HG03039 (cell line): ENCODE measurements around the gene CNBD2.
"Not testable (repeated sequence)": the region's sequence is repeated elsewhere in the genome, so short reads cannot be mapped to it uniquely, and the experiment has no call there.

ENCODE experiments used
- ATAC-seq: cut with Tn5 transposase; IDR thresholded peaks from one replicate; pipeline ENCODE4 v1.9.1; 2021; ENCODE audit warnings: mild to moderate bottlenecking, moderate library complexity; ENCODE audit not compliant: unreplicated experiment

Gene CNBD2

GRCh38 chr20:35967979-35968640 is at the start of gene CNBD2:
TSS of gene CNBD2 (plus strand) at chr20:35968590. CDS start at chr20:35968763, 173 bp downstream.
- ATAC-seq = no peak

GRCh38 chr20:35920523-35920922 is 47.9 kb upstream of the CNBD2 start:
- ATAC-seq = no peak

GRCh38 chr20:35929301-35929700 is 39.1 kb upstream of the CNBD2 start:
- ATAC-seq = no peak

- ATAC-seq = no peak
Measured at GRCh38 chr20:35934050-35934449, 34.3 kb upstream of the CNBD2 start.

- ATAC-seq = no peak
Measured at GRCh38 chr20:35939264-35939663, 29.1 kb upstream of the CNBD2 start.

- no peak for ATAC-seq
Measured at GRCh38 chr20:35941620-35942019, 26.8 kb upstream of the CNBD2 start.

GRCh38 chr20:35942243-35942642 is 26.1 kb upstream of the CNBD2 start:
- no peak for ATAC-seq

- no peak for ATAC-seq
Measured at GRCh38 chr20:35947489-35947888, 20.9 kb upstream of the CNBD2 start.

GRCh38 chr20:35947907-35948306 is 20.5 kb upstream of the CNBD2 start:
- ATAC-seq = no peak

GRCh38 chr20:35950093-35950492 is 18.3 kb upstream of the CNBD2 start:
- ATAC-seq = no peak

- not testable (repeated sequence) for ATAC-seq
Measured at GRCh38 chr20:35952080-35952479, 16.3 kb upstream of the CNBD2 start.

- no peak for ATAC-seq
Measured at GRCh38 chr20:35952480-35953386, 15.7 kb upstream of the CNBD2 start.

- ATAC-seq = peak; percentile 16
Measured at GRCh38 chr20:35953387-35954199, 14.8 kb upstream of the CNBD2 start.

- ATAC-seq = peak; percentile 84
Measured at GRCh38 chr20:35954200-35954906, 14.0 kb upstream of the CNBD2 start, which contains the start of gene SCAND1. TSS of gene SCAND1 (minus strand) at chr20:35954502. CDS start at chr20:35954284, 218 bp downstream.

- ATAC-seq = no peak
Measured at GRCh38 chr20:35954907-35955251, 13.5 kb upstream of the CNBD2 start.

GRCh38 chr20:35956616-35957015 is 11.8 kb upstream of the CNBD2 start:
- ATAC-seq = no peak

GRCh38 chr20:35959291-35959690 is 9.1 kb upstream of the CNBD2 start:
- ATAC-seq = not testable (repeated sequence)

GRCh38 chr20:35963878-35964277 is 4.5 kb upstream of the CNBD2 start:
- ATAC-seq = no peak

- ATAC-seq = no peak
Measured at GRCh38 chr20:35968930-35969329, 540 bp downstream of the CNBD2 start.

GRCh38 chr20:35971981-35972380 is 3.6 kb downstream of the CNBD2 start:
- ATAC-seq = no peak

- no peak for ATAC-seq
Measured at GRCh38 chr20:35972462-35972861, 4.1 kb downstream of the CNBD2 start.
